ENCODE data around the gene AAMP. TPM values are rescaled to one million over a fixed set of nuclear protein-coding genes. Genes with fewer than 3 reads are reported as not detected.

Gene AAMP
- total RNA-seq, 4 donors from 2014 or later = 97.8 to 163 (median 131) TPM

- WGBS, 2 donors (ENCODE audit: low coverage in 1 of 2) = 80 to 90% methylated on average over 1 to 4 of the region's 9 CpGs
- Histone ChIP-seq H3K4me1 (peaks cover 0 to 3% (median 0%) of the 10 kb centered on the region in 3 donors), H3K27me3 (no peaks in the 10 kb centered on the region), H3K27ac (no peak overlapping the region), H3K36me3 (no peaks in the 10 kb centered on the region), H3K4me3 (no peak overlapping the region), H3K9me3 (no peaks in the 10 kb centered on the region)
- no peak for ATAC-seq
- TF ChIP-seq EP300 (IDR thresholded peaks at IDR 0.05) = no peak
- no peak for TF ChIP-seq POLR2AphosphoS5 (IDR thresholded peaks at IDR 0.05)
- no peak for TF ChIP-seq POLR2A (IDR thresholded peaks at IDR 0.05)
- no peak for TF ChIP-seq CTCF (IDR thresholded peaks at IDR 0.05)
These were observed 36.4 kb upstream of the AAMP start for GRCh38 chr2:218306184-218306920.

- Histone ChIP-seq H3K9me3 (no peaks in the 10 kb centered on the region), H3K4me1 (peaks cover 0 to 7% (median 0%) of the 10 kb centered on the region in 3 donors), H3K27ac (no peak overlapping the region), H3K36me3 (no peaks in the 10 kb centered on the region), H3K4me3 (no peak overlapping the region), H3K27me3 (no peaks in the 10 kb centered on the region)
- 50 to 80% methylated on average over 2 of the region's 5 CpGs for WGBS, 2 donors (ENCODE audit: low coverage in 1 of 2)
- TF ChIP-seq EP300 (IDR thresholded peaks at IDR 0.05) = no peak
- no peak for TF ChIP-seq POLR2A (IDR thresholded peaks at IDR 0.05)
- no peak for TF ChIP-seq CTCF (IDR thresholded peaks at IDR 0.05)
- TF ChIP-seq POLR2AphosphoS5 (IDR thresholded peaks at IDR 0.05) = no peak
- ATAC-seq = no peak
These were observed 35.4 kb upstream of the AAMP start for GRCh38 chr2:218305383-218305782.

DNA sequence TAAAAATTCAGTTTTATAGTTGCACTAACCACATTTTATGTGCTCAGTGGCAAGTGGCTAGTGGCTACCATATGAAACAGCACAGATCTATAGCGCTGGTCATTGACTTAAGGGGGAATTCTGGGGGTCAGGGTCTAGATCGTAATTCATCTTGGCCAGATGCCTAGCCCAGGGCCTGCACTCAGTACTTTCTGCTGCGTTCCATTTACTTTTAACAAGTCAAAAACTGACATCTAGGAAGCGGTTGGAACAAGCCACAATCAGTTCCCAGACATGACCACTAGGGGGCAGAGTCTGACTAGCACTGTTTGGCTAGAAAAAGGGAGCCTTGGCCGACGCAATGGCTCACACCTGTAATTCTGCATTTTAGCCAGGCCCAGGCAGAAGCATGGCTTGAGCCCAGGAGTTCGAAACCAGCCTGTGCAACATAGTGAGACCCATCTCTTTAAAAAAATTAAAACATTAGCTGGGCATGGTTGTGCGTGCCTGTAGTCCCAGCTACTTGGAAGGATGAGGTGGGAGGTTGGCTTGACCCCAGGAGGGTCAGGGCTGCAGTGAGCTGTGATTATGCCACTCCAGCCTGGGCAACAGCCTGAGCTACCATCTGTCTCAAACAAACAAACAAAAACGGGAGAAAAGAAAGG, 31.4 kb upstream of the AAMP start:
- Histone ChIP-seq H3K36me3 (no peaks in the 10 kb centered on the region), H3K27ac (no peak overlapping the region), H3K4me1 (peaks cover 0 to 13% (median 0%) of the 10 kb centered on the region in 3 donors), H3K27me3 (no peaks in the 10 kb centered on the region), H3K4me3 (no peak overlapping the region), H3K9me3 (no peaks in the 10 kb centered on the region)
- 6 to 12% methylated on average over 6 to 9 of the region's 9 CpGs for WGBS, 2 donors (ENCODE audit: low coverage in 1 of 2)
- no peak for TF ChIP-seq POLR2A (IDR thresholded peaks at IDR 0.05)
- peak in 3 of 4 experiments; percentile 97 to 98 (median 98) for TF ChIP-seq CTCF (IDR thresholded peaks at IDR 0.05)
- TF ChIP-seq EP300 (IDR thresholded peaks at IDR 0.05) = no peak
- peak; percentile 35 for TF ChIP-seq POLR2AphosphoS5 (IDR thresholded peaks at IDR 0.05)
- peak; percentile 86 for ATAC-seq

DNA sequence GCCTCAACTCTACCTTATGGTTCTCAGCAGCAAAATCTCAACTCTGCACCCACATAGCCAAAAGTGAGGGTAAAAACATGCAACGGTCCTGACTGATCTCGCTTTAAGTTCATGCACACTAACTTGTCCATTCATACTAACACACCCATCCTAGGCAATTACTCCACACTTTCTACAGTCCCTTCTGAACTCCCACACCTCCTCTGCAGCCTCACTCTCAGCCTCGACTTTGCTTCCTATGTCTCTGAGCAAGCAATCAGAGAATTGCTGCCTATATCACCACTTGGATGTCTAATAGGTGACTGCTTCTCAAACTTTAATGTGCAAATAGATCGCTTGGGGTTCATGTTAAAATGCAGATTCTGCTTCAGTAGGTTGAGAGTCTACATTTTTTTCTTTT, 30.2 kb upstream of the AAMP start:
- TF ChIP-seq EP300 (IDR thresholded peaks at IDR 0.05) (no peak), POLR2A (IDR thresholded peaks at IDR 0.05) (no peak), POLR2AphosphoS5 (IDR thresholded peaks at IDR 0.05) (no peak), CTCF (IDR thresholded peaks at IDR 0.05) (no peak)
- ATAC-seq = no peak
- H3K27ac ChIP-seq = no peak overlapping the region
- H3K36me3 ChIP-seq = no peaks in the 10 kb centered on the region
- no peaks in the 10 kb centered on the region for H3K27me3 ChIP-seq
- H3K4me3 ChIP-seq = no peak overlapping the region
- no peaks in the 10 kb centered on the region for H3K9me3 ChIP-seq
- WGBS, 2 donors (ENCODE audit: low coverage in 1 of 2) = 77 to 81% methylated on average over 4 of the region's 4 CpGs
- peaks cover 0 to 17% (median 0%) of the 10 kb centered on the region in 3 donors for H3K4me1 ChIP-seq

Data from gastroesophageal sphincter (tissue), 4 donors.